NOMO-1 treated with dmso at 0.1 percent for 144 hours (cell line): ENCODE results near the gene INSRR.

Experiments
- DNase-seq: peaks from one replicate; lab custom pipeline; 2025; ENCODE audit not compliant: unreplicated experiment; lab: John Stamatoyannopoulos, UW

The INSRR gene

DNA sequence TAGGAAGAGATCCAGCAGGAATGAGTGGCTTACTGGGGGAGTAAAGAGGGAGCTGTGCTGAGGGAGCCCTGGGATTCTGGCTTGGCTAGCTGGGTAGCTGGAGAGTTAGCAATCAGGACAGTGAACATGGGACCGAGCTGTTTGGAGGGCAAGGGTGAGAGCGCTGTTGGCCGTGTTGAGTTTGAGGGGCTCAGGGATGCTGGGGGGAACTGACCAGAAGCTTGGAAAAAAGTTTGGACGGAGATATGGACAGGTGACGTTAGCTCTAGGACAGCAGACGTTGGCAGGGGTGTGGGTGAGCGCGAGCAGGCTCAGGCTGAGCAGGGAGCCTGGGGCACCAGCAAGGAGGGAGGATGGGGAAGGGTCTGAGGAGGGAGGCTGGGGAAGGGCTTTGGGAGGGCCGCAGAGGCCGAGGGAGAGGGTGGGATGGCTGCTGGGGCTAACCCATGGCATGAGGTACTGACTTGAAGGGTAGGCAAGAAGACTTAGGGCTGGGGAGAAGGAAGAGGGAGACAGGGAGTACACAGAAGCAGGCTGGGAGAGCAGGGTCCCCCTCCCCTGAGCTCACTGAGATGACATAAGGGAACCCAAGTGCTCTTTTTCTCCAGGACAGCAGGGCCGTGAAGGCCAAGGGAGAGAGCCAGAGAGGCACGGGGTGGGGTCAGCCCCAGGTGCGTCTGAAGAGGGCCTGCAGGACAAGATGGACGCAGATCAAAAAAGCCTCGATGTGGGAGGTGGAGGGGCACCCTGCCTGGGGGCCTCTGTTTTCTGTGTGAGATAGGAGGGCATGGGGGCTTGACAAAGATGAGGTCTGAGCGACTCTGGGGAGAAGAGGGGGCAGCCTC lies 50.5 kb downstream of the INSRR start:
- no peak for DNase-seq

DNA sequence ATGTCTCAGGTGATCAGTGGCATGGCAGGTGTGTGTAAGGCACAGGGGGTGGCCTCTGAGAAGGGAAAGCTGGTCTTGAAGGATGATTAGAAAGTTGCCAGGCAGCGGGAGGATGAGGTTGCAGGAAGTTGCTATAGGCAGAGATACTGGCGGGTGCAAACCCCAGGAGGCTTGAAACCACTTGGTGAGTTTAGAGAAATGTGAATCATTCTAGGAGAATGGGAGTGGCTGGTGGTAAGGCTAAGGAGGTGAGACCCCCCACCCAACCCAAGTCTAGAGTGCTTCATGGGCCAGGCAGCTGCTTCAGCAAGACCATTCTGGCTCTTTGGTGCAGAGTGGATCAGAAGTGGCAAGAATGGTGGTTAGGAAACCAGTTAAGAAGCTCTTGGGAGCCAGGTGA lies 51.3 kb downstream of the INSRR start:
- no peak for DNase-seq

DNA sequence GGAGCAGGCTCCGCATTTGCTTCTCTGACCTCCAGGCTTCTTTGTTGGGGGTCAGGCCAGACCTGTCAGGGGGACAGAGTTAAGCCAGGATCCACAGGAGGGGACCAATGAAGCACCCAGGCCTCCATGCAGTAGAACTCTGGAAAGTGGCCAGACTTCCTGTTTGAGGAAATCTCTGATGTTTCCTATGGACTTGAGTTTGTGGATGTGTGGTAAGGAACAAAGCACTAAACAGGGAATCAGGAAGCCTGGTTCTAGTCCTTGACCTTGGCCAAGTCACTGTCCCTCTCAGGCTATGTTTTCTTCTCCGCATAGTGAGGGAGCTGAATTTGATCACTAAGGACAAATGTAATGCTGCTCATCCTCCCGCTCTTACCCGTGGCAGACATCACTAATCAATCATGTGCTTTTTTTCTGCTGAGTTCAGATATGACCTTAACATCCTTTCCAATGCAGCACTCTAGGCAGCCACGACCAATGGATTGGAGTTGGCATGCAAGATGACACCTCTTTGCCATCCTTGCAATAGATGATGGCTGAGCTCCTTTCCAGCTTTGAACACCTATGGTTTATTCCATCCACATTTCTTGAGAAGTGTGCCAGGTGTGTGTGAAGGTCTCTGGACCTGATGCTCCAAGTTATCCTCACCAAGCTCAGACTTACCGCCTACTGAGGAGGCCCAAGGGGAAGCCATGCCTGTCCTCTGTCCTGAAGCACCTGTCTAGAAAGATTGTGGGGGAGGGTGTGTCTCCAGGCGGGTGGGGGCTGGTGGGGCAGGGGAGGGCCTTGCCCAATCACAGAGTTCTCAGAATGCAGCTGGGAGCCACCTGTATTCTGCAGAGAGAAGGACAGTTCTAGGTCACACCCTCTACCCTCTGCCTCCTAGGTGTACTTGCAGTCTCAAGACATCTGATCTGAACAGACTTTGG lies 52.1 kb downstream of the INSRR start:
- no peak for DNase-seq

DNA sequence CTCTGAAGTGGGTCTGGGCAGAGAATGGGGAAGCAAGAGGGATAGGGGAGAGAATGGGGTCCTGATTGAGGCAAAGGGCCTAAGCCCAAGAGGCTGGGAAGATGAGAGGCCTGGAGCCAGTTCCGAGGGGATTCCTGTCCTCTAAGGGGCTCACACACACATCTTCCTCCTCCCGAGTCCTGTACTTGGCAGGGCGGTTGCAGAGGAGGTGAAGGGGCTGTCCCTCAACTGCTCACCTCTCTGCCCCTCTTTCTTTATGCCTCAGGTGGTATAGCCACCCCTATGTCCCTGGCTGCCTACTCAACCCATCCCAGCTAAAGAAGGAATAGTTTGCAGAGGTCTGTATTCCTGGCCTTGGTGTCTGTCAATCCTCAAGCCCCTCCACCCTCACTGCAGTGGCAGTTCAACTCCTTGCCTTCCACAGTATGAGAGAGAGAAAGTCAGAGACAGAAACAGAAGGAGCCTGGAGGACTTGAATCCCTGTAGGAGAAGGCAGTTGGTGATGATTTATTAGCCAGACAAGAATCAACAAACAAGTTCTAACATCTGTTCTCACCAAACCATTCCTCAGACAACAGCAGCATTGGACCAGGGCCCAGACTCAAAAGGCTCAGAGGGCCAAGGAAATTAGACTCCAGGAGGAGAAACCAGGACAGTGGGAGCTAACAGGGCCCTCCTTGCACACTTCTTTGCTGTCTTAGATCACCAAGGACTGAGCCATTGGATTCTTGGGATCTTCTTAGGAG lies 53.0 kb downstream of the INSRR start:
- no peak for DNase-seq

DNA sequence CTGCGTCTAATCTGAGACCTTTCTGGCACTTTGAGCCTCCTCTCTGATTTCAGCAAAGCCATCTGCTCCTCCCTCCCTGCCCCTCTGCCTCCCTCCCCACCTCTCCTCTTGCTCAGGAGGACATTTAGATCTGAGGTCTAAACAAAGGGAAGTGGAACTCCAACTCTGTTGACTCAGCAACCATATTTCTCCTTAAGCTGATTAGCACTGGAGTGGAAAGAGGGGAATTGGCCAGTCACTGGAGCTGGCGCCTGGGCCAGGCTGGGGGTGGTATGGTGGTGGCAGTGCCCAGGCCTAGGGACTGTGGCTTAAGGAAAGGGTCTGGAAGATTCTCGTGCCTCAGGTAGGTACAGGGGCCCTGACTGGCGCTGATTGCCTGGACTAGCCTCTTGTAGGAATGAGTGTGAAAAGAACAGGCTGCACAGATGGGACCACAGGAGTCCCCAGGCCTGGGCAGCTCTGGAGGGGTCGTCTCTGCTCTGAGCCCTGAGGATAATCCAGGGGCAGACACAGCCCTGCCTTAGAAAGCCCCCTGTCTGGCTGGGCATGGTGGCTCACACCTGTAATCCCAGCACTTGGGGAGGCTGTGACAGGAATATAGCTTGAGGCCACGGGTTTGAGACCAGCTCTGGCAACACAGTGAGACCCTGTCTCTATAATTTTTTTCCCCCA lies 54.2 kb downstream of the INSRR start:
- peak; percentile 80 for DNase-seq

DNA sequence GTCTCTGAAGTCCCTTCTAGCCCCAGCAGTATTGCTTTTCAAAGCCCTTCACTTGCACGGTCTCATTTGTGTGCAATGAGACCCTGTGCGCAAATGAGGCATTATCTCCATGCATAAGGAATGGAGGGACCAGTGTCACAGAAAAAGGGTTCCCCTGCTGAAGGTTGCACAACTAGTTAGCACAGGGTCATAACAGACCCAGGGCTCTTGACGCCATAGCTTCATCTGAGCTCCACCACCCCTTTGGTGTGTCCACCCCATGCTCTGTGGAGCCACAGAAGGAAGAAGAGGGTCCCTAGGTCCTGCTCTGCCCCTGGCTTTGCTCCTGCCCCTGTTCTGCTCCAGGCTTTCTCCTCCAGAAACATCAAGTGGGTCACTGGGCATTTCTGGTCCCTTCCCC lies 54.9 kb downstream of the INSRR start:
- no peak for DNase-seq

DNA sequence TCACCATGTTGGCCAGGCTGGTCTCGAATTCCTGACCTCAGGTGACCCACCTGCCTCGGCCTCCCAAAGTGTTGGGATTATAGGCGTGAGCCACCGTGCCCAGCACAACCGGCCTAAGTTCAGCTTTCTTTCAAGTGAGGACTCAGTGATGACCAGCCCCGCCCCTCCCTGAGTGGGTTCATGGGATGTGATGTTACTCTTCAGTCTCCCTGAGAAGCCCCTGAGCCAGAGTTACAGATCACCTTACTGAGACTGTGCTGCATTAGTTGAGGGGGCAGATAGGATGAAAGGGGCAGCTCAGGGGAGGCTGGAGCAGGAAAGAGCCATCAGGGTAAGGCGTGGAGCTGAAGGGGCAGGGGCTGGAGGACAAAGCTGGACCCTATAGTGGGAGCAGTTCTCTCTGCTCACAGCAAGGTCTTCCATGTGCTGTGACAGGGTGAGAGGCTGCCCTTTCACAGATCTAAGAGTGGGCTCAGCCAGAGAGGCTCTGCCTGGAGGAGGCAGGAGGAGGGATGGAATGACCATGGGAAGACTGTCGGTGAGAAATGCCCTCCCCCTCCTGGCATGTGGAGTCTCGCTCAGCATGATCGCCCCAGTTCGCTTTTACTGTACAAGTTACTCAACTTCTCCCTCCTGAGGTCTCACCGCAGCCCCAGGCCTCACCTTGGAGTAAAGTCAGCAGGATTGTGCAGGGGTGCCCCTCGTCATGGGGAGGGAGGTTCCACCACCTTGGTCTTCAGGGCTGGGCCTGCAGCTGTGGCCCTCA lies 55.6 kb downstream of the INSRR start:
- no peak for DNase-seq

DNA sequence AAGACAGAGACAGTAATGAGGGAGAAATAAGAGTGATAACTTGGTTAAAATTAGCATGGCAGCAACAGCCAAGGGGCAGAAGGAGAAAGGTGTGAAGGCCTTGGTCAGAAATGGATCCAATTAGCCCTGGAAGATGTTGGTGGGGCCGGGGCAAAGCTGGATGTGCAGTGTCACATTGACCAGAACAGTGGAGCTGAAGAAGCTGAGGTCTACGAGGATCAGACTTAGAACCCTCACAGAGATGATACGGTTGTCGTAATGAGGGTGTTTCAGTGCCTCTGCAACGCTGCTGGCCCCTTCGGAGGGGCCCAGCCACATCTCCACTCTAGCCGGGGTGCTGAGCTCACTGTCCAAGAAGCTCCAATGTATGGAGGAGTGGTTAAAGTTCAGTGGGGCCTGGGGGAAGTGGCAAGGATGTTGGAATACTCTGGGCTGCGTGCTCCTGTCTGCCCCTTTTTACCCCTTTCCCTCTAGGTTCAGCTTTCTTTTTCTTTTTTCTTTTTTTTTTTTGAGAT lies 56.4 kb downstream of the INSRR start:
- DNase-seq = no peak

DNA sequence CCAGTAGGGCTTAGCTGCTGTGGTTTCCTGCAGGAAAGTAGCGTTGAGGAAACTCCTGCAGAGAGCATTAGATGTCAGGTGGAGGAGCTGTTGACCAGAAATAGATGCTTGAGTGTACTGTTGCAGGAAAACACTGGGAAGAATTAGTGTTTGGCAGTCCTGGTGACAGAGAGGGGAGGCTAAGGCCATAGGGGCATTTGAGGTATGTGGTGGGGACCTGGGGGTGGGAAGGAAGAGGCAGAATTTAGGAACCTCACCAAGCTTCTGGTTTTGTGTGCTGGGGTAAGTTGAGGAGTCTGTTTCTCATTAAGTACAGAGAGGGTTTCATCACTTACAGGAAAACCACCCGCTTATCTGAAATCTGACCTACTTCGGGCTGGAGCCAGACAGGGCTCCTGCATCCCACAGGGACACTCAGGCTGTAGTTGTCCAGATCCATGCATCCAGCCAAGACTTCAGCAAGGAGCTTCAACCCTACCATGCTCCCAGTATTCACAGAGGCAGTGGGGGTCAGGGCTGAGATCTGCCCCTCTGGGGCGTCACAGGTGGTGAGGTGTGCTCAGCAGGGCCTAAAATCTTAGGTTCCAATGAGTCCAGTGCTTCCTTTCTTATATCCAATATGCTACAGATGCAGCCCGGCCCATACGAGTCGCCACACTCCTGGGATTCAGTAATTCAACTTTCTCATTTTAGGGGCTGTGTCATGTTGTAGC lies 57.4 kb downstream of the INSRR start:
- DNase-seq = no peak

DNA sequence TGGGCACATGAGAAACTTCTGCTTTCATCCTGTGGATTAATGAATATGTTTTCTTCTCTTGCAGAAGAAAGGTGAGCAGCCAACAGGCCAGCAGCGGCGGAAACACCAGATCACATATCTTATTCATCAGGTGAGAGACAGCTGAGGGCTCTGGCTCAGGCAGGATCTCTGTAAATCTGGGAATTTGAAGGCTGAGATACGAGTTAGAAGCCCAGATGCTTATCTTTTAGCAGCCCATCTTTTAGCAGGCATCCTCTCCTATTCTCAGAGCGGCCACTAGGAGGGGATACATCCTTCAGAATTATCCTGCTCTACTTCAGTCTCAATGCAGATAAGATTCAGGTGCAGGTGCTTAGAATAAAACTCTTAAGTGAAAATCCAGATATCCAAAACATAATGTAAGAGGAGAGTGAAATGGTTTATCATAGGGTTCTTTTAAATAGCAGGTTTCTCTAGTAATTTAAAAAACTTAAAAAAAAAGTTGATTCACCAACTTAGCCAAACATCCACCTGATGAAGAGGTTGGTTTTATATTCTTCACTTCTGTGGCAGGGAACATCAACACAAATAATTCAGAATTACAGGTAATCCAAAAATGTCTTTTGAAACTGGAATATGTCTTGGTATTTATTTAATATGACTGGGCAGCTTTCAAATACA lies 61.6 kb downstream of the INSRR start:
- no peak for DNase-seq

DNA sequence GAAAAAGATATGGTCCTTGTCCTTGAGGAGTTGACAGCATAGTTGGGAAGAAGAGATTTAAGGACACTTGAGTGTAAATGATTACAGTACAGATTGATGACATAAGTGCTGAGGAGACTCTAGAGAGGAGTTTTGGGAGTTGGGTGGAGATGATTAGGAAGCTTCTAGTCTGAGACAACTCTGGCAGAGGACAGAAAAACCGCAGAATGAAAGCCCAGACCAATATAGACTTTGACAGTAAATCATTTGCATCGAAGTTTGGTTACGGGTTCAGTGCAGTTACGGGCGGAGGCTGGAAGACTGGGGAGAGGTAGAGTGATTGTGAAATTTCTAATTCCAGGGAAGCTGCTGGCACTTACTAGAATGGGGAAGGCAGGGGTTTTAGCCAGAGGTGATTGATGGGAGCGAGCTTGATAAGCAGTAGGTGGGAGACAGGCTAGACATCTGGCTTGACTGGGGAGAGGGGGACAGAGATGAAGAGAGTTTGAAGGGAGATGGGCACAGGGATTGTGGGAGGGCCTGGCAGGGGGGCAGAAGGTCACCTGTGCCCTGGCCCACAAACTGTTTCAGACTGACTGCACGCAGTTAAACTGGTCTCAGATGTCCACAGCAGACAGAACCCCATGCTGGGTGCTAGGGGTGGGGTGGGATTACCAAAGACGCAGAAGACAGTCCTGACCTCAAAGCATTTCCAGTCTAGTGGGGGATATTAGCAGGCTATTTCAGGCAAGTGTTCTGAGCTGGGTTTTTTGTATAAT lies 62.4 kb downstream of the INSRR start:
- no peak for DNase-seq

DNA sequence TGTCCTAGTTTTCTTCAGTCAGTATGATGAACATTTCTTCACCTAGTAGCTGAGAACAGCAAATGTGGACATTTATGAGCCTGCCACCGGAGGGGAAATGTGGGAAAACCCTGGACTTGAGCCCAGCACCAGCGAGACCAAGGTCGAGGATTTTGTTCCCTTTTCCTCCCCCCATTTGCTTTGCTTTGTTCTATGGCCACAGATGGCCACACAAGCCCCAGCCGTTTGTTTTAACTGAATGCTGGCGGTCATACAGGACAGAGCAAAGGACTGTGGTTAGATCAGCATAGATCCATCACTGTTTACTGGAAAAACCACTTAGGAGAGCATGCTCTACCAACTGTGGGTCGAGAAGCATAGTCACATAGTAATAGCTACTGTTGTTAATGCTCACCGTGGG lies 63.1 kb downstream of the INSRR start:
- no peak for DNase-seq

DNA sequence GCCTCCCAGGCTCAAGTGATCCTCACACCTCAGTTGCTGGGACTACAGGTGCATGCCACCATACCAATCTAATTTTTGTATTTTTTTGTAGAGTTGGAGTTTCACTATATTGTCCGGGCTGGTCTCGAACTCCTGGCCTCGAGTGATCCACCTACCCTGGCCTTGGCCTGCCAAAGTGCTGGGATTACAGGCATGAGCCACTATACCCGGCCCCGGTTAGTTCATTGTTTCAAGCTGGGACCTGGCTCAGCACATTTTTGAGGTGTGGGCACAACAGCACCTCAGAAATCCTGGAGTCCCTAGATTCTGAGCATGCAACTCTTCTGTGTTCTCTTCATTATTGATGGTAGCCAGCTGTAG lies 63.6 kb downstream of the INSRR start:
- DNase-seq = no peak

DNA sequence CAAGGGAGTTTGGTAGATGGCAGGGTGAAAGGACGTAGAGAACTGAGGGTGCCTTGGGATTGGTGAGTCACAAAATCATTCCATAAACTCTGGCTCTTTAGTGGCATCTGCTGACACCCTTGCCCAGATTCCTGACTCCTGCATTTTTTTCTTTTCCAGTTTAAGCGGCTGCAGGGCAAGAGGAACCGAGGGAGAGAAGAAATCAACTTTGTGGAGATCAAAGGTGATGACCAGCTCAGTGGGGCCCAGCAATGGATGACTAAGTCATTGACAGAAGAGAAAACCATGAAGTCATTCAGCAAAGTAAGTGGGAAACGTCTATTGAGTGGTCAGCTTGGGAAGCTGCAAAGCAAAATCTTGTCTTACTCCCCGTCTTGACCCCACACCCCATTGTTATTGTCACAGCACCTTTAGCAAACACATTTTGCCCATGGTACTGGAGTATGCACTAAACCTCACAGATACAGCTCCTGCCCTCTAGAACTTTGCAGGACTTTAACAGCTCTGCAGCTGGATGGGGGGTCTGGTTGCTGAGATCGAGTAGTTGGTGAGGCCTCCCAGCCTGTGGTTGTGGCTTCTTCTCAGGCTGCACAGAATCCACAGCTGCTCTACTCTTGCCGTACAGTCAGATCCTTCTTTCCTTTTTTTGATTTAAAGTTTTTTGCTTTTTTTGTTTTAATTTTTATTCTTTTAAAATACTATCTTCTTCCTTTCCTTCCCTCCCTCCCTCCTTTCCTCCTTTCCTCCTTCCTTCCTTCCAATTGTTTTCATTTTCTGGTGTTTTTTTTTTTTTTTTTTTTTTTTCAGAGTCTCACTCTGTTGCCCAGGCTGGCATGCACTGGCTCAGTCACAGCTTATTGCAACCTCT lies 64.2 kb downstream of the INSRR start:
- DNase-seq = no peak
